Measurements from ENCODE around the gene GPRIN1.

DNA sequence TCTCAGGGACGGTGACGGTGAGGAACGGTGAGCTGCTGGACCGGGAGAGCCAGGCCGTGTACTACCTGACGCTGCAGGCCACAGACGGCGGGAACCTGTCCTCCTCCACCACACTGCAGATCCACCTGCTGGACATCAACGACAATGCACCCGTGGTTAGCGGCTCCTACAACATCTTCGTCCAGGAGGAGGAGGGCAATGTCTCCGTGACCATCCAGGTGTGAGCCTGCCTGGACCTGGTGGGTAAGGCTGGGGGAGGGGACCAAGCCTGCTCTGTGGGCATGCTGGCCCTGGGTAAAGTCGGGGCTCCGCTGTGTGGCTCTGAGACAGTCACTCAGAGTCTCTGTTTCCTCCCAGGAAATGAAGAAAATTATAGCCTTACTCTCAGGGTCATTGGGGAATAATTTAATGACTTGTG lies 31.6 kb downstream of the GPRIN1 start:
- TF ChIP-seq, protein P1, sequence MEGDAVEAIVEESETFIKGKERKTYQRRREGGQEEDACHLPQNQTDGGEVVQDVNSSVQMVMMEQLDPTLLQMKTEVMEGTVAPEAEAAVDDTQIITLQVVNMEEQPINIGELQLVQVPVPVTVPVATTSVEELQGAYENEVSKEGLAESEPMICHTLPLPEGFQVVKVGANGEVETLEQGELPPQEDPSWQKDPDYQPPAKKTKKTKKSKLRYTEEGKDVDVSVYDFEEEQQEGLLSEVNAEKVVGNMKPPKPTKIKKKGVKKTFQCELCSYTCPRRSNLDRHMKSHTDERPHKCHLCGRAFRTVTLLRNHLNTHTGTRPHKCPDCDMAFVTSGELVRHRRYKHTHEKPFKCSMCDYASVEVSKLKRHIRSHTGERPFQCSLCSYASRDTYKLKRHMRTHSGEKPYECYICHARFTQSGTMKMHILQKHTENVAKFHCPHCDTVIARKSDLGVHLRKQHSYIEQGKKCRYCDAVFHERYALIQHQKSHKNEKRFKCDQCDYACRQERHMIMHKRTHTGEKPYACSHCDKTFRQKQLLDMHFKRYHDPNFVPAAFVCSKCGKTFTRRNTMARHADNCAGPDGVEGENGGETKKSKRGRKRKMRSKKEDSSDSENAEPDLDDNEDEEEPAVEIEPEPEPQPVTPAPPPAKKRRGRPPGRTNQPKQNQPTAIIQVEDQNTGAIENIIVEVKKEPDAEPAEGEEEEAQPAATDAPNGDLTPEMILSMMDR (IDR thresholded peaks at IDR 0.05; ENCODE audit: insufficient read depth, low read length, poor library complexity, severe bottlenecking), result peak; percentile 21
- no peak for TF ChIP-seq EZH2phosphoT487 (conservative IDR thresholded peaks at IDR 0.05; ENCODE audit: low read length)

Measured in SU-DHL-6 (cell line).